Prostate gland (tissue), 2 donors: ENCODE data around the gene USP14.

Experiments used
- POLR2A ChIP-seq: fragments of 450-650 bp; IDR thresholded peaks from one replicate; pipeline ENCODE4 v1.6.1; 2016; ENCODE audit warnings: antibody characterized with exemption, mild to moderate bottlenecking
- TF ChIP-seq, protein P1 (sequence below), 4 experiments: fragments of 200-600 bp in 2 of 4; fragments of 450-650 bp in 2 of 4; sonication (generic) in 2 of 4; IDR thresholded peaks; 1 replicate in 3 of 4; 2 replicates in 1 of 4; pipeline ENCODE4 v1.5.1; 2016 to 2019; ENCODE audit warnings: antibody characterized with exemption in 4 of 4, mild to moderate bottlenecking in 2 of 4, moderate library complexity in 2 of 4

- TF ChIP-seq, protein P1, sequence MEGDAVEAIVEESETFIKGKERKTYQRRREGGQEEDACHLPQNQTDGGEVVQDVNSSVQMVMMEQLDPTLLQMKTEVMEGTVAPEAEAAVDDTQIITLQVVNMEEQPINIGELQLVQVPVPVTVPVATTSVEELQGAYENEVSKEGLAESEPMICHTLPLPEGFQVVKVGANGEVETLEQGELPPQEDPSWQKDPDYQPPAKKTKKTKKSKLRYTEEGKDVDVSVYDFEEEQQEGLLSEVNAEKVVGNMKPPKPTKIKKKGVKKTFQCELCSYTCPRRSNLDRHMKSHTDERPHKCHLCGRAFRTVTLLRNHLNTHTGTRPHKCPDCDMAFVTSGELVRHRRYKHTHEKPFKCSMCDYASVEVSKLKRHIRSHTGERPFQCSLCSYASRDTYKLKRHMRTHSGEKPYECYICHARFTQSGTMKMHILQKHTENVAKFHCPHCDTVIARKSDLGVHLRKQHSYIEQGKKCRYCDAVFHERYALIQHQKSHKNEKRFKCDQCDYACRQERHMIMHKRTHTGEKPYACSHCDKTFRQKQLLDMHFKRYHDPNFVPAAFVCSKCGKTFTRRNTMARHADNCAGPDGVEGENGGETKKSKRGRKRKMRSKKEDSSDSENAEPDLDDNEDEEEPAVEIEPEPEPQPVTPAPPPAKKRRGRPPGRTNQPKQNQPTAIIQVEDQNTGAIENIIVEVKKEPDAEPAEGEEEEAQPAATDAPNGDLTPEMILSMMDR (IDR thresholded peaks at IDR 0.05): no peak
- no peak for TF ChIP-seq POLR2A
These were observed 21.0 kb upstream of the USP14 start for GRCh38 chr18:137327-137726.
